H1 (cell line): ENCODE data around the gene NEDD4L. TPM values are rescaled to one million over a fixed set of nuclear protein-coding genes. Genes with fewer than 3 reads are reported as not detected.

Source experiments
- CTCF ChIA-PET: fragments of 300-600 bp; sonication (Branson Sonifier 250); formaldehyde crosslinking; loops from one replicate; lab custom pipeline; 2021; ENCODE audit not compliant: partially characterized antibody; lab: Charles Lee
- POLR2A ChIA-PET: fragments of 300-600 bp; sonication (Branson Sonifier 250); formaldehyde crosslinking; loops from one replicate; lab custom pipeline; 2021; ENCODE audit warnings: inconsistent platforms; ENCODE audit not compliant: partially characterized antibody; lab: Charles Lee
- DNase-seq, 2 experiments: peaks; one replicate each; pipeline versions ENCODE4 v3.0.0 to v3.0.0-alpha.2; 2010 to 2022; ENCODE audit warnings: low spot score in 2 of 2, low read depth in 1 of 2, mixed read lengths in 1 of 2
- FAIRE-seq: peaks from 2 replicates; lab custom pipeline; 2011; peaks lifted over from hg19 to GRCh38; lab: Jason Lieb, UNC
- H2AFZ ChIP-seq: 2 replicates; pipeline ENCODE4 v1.8.1; 2012; ENCODE audit warnings: low read length, inconsistent platforms
- H2AK5ac ChIP-seq: 2 replicates; pipeline ENCODE4 v1.6.1; 2013; ENCODE audit warnings: low read depth, low read length
- H2BK120ac ChIP-seq: replicated peaks from 2 replicates; pipeline ENCODE3; 2013; ENCODE audit warnings: low read depth, low read length, inconsistent platforms
- H2BK12ac ChIP-seq: 2 replicates; pipeline ENCODE4 v1.6.1; 2013; ENCODE audit warnings: low read depth, low read length
- H2BK15ac ChIP-seq: 2 replicates; pipeline ENCODE4 v1.6.1; 2013; ENCODE audit warnings: low read length
- H2BK20ac ChIP-seq: 2 replicates; pipeline ENCODE4 v1.6.1; 2013; ENCODE audit warnings: low read length
- H2BK5ac ChIP-seq: 2 replicates; pipeline ENCODE4 v1.6.1; 2013; ENCODE audit warnings: low read depth, low read length
- H3K14ac ChIP-seq: 2 replicates; pipeline ENCODE4 v1.6.1; 2013; ENCODE audit warnings: inconsistent platforms; ENCODE audit not compliant: insufficient read length
- H3K18ac ChIP-seq: 2 replicates; pipeline ENCODE4 v1.6.1; 2013; ENCODE audit warnings: low read length; ENCODE audit errors: extremely low read depth
- H3K23ac ChIP-seq: 2 replicates; pipeline ENCODE4 v1.6.1; 2013; ENCODE audit warnings: inconsistent platforms; ENCODE audit not compliant: insufficient read length
- H3K23me2 ChIP-seq: 2 replicates; pipeline ENCODE4 v1.6.1; 2013; ENCODE audit warnings: low read depth, low read length
- H3K27ac ChIP-seq: 2 replicates; pipeline ENCODE4 v1.6.1; 2011; ENCODE audit warnings: low read depth, low read length, inconsistent platforms
- H3K27me3 ChIP-seq, 4 experiments: replicated peaks in 1 of 4; 1 replicate in 1 of 4; 2 replicates in 3 of 4; pipeline versions ENCODE4 v1.6.1 to v1.8.1; 2011 to 2013; ENCODE audit warnings: low read length in 3 of 4, mild to moderate bottlenecking in 3 of 4, inconsistent platforms in 2 of 4, mixed read lengths in 2 of 4, moderate library complexity in 1 of 4; ENCODE audit not compliant: control insufficient read depth in 3 of 4, insufficient read depth in 3 of 4; ENCODE audit errors: extremely low read depth in 1 of 4
- H3K36me3 ChIP-seq, 4 experiments: 2 replicates each; pipeline versions ENCODE4 v1.6.1 to v1.8.1; 2011 to 2013; ENCODE audit warnings: mild to moderate bottlenecking in 4 of 4, low read length in 3 of 4, moderate library complexity in 2 of 4, control low read depth in 1 of 4, inconsistent platforms in 1 of 4; ENCODE audit not compliant: insufficient read depth in 4 of 4, control insufficient read depth in 2 of 4
- H3K4ac ChIP-seq: replicated peaks from 2 replicates; pipeline ENCODE3; 2013; ENCODE audit warnings: low read length, low read depth, mixed read lengths, inconsistent platforms; ENCODE audit not compliant: insufficient read length
- H3K4me1 ChIP-seq, 4 experiments: replicated peaks in 1 of 4; 1 replicate in 1 of 4; 2 replicates in 3 of 4; pipeline versions ENCODE4 v1.6.1 to v1.8.1; 2011 to 2013; ENCODE audit warnings: low read length in 3 of 4, inconsistent platforms in 2 of 4, mixed read lengths in 1 of 4; ENCODE audit not compliant: insufficient read depth in 4 of 4, control insufficient read depth in 3 of 4
- H3K4me2 ChIP-seq, 2 experiments: 2 replicates each; pipeline versions ENCODE4 v1.6.1 to v1.8.1; 2011 to 2013; ENCODE audit warnings: low read depth in 2 of 2, low read length in 2 of 2, control low read depth in 1 of 2, inconsistent platforms in 1 of 2, mild to moderate bottlenecking in 1 of 2; ENCODE audit not compliant: insufficient read depth in 1 of 2
- H3K4me3 ChIP-seq, 4 experiments: fragments of 200-600, 300-600 bp in 1 of 4; sonication (generic), shearing (Covaris generic), sonication (Bioruptor Twin) in 1 of 4; 2 replicates each; pipeline versions ENCODE4 v1.5.1 to v1.8.1; 2011 to 2016; ENCODE audit warnings: low read length in 4 of 4, low read depth in 3 of 4, control low read depth in 2 of 4, inconsistent platforms in 2 of 4, mild to moderate bottlenecking in 2 of 4, mixed read lengths in 1 of 4, moderate library complexity in 1 of 4; ENCODE audit not compliant: insufficient read depth in 2 of 4; ENCODE audit errors: extremely low read depth in 1 of 4
- H3K56ac ChIP-seq: replicated peaks from 2 replicates; pipeline ENCODE3; 2013; ENCODE audit warnings: low read depth, mild to moderate bottlenecking, mixed read lengths, low read length, inconsistent platforms; ENCODE audit not compliant: insufficient read length
- H3K79me1 ChIP-seq: 2 replicates; pipeline ENCODE4 v1.6.1; 2013; ENCODE audit warnings: low read depth, low read length, control low read depth
- H3K79me2 ChIP-seq, 2 experiments: 2 replicates each; pipeline versions ENCODE4 v1.6.1 to v1.8.1; 2012 to 2013; ENCODE audit warnings: low read length in 2 of 2, mild to moderate bottlenecking in 2 of 2, inconsistent platforms in 1 of 2; ENCODE audit not compliant: insufficient read depth in 2 of 2, control insufficient read depth in 1 of 2
- H3K9ac ChIP-seq, 4 experiments: replicated peaks in 1 of 4; 1 replicate in 1 of 4; 2 replicates in 3 of 4; pipeline versions ENCODE4 v1.6.1 to v1.8.1; 2011 to 2013; ENCODE audit warnings: low read depth in 3 of 4, low read length in 3 of 4, control low read depth in 2 of 4, mild to moderate bottlenecking in 2 of 4, moderate library complexity in 2 of 4, inconsistent platforms in 1 of 4; ENCODE audit errors: extremely low read depth in 1 of 4
- H3K9me3 ChIP-seq, 2 experiments: 2 replicates each; pipeline versions ENCODE4 v1.6.1 to v1.8.1; 2012 to 2013; ENCODE audit warnings: mild to moderate bottlenecking in 2 of 2, moderate library complexity in 2 of 2, control low read depth in 1 of 2, inconsistent platforms in 1 of 2, low read depth in 1 of 2, low read length in 1 of 2, mixed read lengths in 1 of 2; ENCODE audit not compliant: insufficient read depth in 2 of 2
- H4K20me1 ChIP-seq, 2 experiments: replicated peaks in 1 of 2; 2 replicates each; pipeline versions ENCODE3 to v1.8.1; 2011 to 2013; ENCODE audit warnings: inconsistent platforms in 2 of 2, low read length in 2 of 2, mild to moderate bottlenecking in 1 of 2; ENCODE audit not compliant: insufficient read depth in 2 of 2, control insufficient read depth in 1 of 2
- H4K5ac ChIP-seq: 2 replicates; pipeline ENCODE4 v1.6.1; 2013; ENCODE audit warnings: low read length, low read depth, mixed read lengths, inconsistent platforms; ENCODE audit not compliant: insufficient read length
- H4K8ac ChIP-seq: 2 replicates; pipeline ENCODE4 v1.8.0; 2013; ENCODE audit warnings: mild to moderate bottlenecking, moderate library complexity, low read length, inconsistent platforms; ENCODE audit not compliant: insufficient read depth; ENCODE audit errors: extremely low read depth
- H4K91ac ChIP-seq: replicated peaks from 2 replicates; pipeline ENCODE3; 2013; ENCODE audit warnings: low read length, mixed read lengths, inconsistent platforms; ENCODE audit not compliant: insufficient read length
- ASH2L ChIP-seq: fragments of 200-600, 300-600 bp; sonication (generic); IDR thresholded peaks from one replicate; pipeline ENCODE4 v1.7.1; 2017; ENCODE audit warnings: low read length
- CBX5 ChIP-seq: fragments of 300-800, 300-1000 bp; sonication (generic); IDR thresholded peaks from 2 replicates; pipeline ENCODE4 v1.7.1; 2016; ENCODE audit warnings: antibody characterized with exemption, low read length, low read depth
- HDAC6 ChIP-seq: IDR thresholded peaks from one replicate; pipeline ENCODE4 v1.7.1; 2012; ENCODE audit warnings: low read depth, mild to moderate bottlenecking, inconsistent platforms, low read length, moderate library complexity
- JUND ChIP-seq: IDR thresholded peaks from 2 replicates; pipeline ENCODE4 v1.6.1; 2011; ENCODE audit warnings: mild to moderate bottlenecking, improper control_type of control experiment, low read length
- KDM4A ChIP-seq: IDR thresholded peaks from one replicate; pipeline ENCODE4 v1.7.1; 2012; ENCODE audit warnings: low read depth, mild to moderate bottlenecking, moderate library complexity, low read length, inconsistent platforms; ENCODE audit not compliant: severe bottlenecking
- NANOG ChIP-seq: IDR thresholded peaks from 2 replicates; pipeline ENCODE4 v1.6.1; 2011; ENCODE audit warnings: low read length, low read depth, mild to moderate bottlenecking, inconsistent platforms; ENCODE audit not compliant: insufficient read depth, poor library complexity, severe bottlenecking
- POLR2AphosphoS5 ChIP-seq: IDR thresholded peaks from 2 replicates; pipeline ENCODE4 v1.6.1; 2011; ENCODE audit warnings: low read depth, low read length
- SP4 ChIP-seq: IDR thresholded peaks from 2 replicates; pipeline ENCODE4 v1.6.1; 2012; ENCODE audit warnings: low read length, inconsistent platforms
- TBP ChIP-seq: IDR thresholded peaks from 2 replicates; pipeline ENCODE4 v1.6.1; 2011; ENCODE audit warnings: low read depth, low read length, improper control_type of control experiment
- WGBS, 2 experiments: shearing (Covaris generic) in 1 of 2; methylation state at CpG; one replicate each; pipeline versions ENCODE4 v1.1.6 to v1.1.7; 2013 to 2015; ENCODE audit warnings: low lambda C conversion rate in 2 of 2, mixed read lengths in 2 of 2, inconsistent platforms in 1 of 2, low coverage in 1 of 2, missing lambda C conversion rate in 1 of 2; ENCODE audit not compliant: insufficient replicate concordance in 2 of 2, insufficient coverage in 1 of 2, insufficient read length in 1 of 2; ENCODE audit errors: extremely low coverage in 1 of 2, missing lambda C conversion rate in 1 of 2; 5-methylcytosine and 5-hydroxymethylcytosine counted together
- polyA plus RNA-seq, 7 experiments: library from polyadenylated mRNA; depleted of rRNA in 3 of 7; stranded (reverse) in 5 of 7; unstranded in 2 of 7; fragments of >200 nt in 5 of 7; fragments of 200-250 nt in 2 of 7; gene quantifications; 1 replicate in 5 of 7; 2 replicates in 1 of 7; 4 replicates in 1 of 7; pipeline versions ENCODE4 v1.2.1 to v1.2.3, GENCODE V29; 2011 to 2013; ENCODE audit warnings: missing spikeins in 2 of 7, mixed read lengths in 2 of 7
- total RNA-seq: library from RNA; stranded (reverse); fragmentation: NEBNext Ultra II Directional; extraction: Animal tissue kit (Norgen Biotek cat#: 25700); gene quantifications from 2 replicates; pipeline ENCODE4 v1.2.1, GENCODE V29; 2021
- TF ChIP-seq, protein P1 (sequence below): IDR thresholded peaks from 2 replicates; pipeline ENCODE4 v1.6.1; 2012; ENCODE audit warnings: low read length, inconsistent platforms

Gene NEDD4L
- total and polyA plus RNA-seq, 2 of the 8 experiments (the other 6 are each of a cell fraction or from before 2014, with no cell fraction given): 37.3 to 69.8 TPM

GRCh38 chr18:58316396-58317342, 272.6 kb downstream of the NEDD4L start:
- POLR2A ChIA-PET: no interaction called here
- no peak overlapping the region for H2AK5ac ChIP-seq
- H3K79me1 ChIP-seq: peaks cover 2% of the 10 kb centered on the region; the same call in 1 of the 2 replicates
- no peak for TF ChIP-seq TBP
- TF ChIP-seq JUND: no peak
- no peak for TF ChIP-seq KDM4A
- TF ChIP-seq, protein P1, sequence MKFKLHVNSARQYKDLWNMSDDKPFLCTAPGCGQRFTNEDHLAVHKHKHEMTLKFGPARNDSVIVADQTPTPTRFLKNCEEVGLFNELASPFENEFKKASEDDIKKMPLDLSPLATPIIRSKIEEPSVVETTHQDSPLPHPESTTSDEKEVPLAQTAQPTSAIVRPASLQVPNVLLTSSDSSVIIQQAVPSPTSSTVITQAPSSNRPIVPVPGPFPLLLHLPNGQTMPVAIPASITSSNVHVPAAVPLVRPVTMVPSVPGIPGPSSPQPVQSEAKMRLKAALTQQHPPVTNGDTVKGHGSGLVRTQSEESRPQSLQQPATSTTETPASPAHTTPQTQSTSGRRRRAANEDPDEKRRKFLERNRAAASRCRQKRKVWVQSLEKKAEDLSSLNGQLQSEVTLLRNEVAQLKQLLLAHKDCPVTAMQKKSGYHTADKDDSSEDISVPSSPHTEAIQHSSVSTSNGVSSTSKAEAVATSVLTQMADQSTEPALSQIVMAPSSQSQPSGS: no peak
- no peak for TF ChIP-seq POLR2AphosphoS5
- no peak for TF ChIP-seq NANOG
- TF ChIP-seq SP4: no peak
- no peak for TF ChIP-seq ASH2L
- no peak for TF ChIP-seq HDAC6
- TF ChIP-seq CBX5: no peak

More at GRCh38 chr18:58316396-58317342, 272.6 kb downstream of the NEDD4L start:
- Histone ChIP-seq H3K18ac (0 out of 2 replicates have a peak overlapping the region, but pooled peaks have one; percentile 4), H3K36me3 (no peaks in the 10 kb centered on the region; a peak in 1 of 8 replicates), H3K4me3 (no peak overlapping the region), H2BK5ac (no peak overlapping the region), H2AFZ (no peak overlapping the region), H3K14ac (no peak overlapping the region), H3K23ac (no peak overlapping the region), H3K27ac (no peak overlapping the region), H2BK12ac (no peak overlapping the region), H3K23me2 (no peaks in the 10 kb centered on the region), H3K27me3 (no peaks in the 10 kb centered on the region), H4K5ac (no peak overlapping the region), H3K4me2 (no peak overlapping the region), H2BK15ac (no peak overlapping the region), H3K4ac (no peak overlapping the region), H3K4me1 (peaks cover 0 to 7% (median 3%) of the 10 kb centered on the region in 4 experiments; a peak in 5 of 7 replicates), H4K8ac (no peak overlapping the region; the same call in 1 of the 2 replicates), H4K20me1 (peaks cover 3 to 4% of the 10 kb centered on the region in 2 experiments), H2BK120ac (no peak overlapping the region), H4K91ac (no peak overlapping the region), H3K9ac (no peak overlapping the region), H3K56ac (no peak overlapping the region), H2BK20ac (no peak overlapping the region), H3K9me3 (no peaks in the 10 kb centered on the region), H3K79me2 (peaks cover 0 to 10% of the 10 kb centered on the region in 2 experiments; a peak in 2 of 4 replicates)
- FAIRE-seq (no peak), DNase-seq (no peak)
- CTCF ChIA-PET: interaction anchor here (0.6 to 3.2 kb wide), 8 partner anchors 10 to 195 kb away, joined by 3 to 19 read pairs (median 3); no protein-coding TSS in a partner anchor
- 84% methylated on average over 16 of the region's 16 CpGs; no CpG with 5 or more reads in 1 of the 2 experiments for WGBS, 2 experiments
